Natural killer cell treated with Interleukin-12 subunit alpha and Interleukin-12 subunit beta and Interleukin-15 and Interleukin-18, amount 100 ng/mL, for 72 hours (primary cell): ENCODE data around the gene AXIN2. TPM values are rescaled to one million over a fixed set of nuclear protein-coding genes. Genes with fewer than 3 reads are reported as not detected.
"Not testable (repeated sequence)": the region's sequence is repeated elsewhere in the genome, so short reads cannot be mapped to it uniquely, and the experiment has no call there.

Experiments used
- ATAC-seq, 2 donors: fragments of 150-1000 bp; cut with Tn5 transposase in 1 of 2; sonication (Bioruptor Pico), chemical (Tn5 transposase) in 1 of 2; 2 replicates each; pipeline ENCODE4 v1.10.0; 2021
- DNase-seq: peaks from one replicate; pipeline ENCODE4 v3.0.0; 2022; ENCODE audit warnings: low spot score
- H3K27ac Mint-ChIP-seq, 2 donors: 1 replicate in 1 of 2; 2 replicates in 1 of 2; pipeline ENCODE4 v1.8.0; 2022; ENCODE audit warnings: mixed read lengths in 2 of 2, mild to moderate bottlenecking in 1 of 2, moderate library complexity in 1 of 2
- H3K27me3 Mint-ChIP-seq, 2 donors: 1 replicate in 1 of 2; 2 replicates in 1 of 2; pipeline ENCODE4 v1.8.0; 2022; ENCODE audit warnings: mixed read lengths in 2 of 2
- H3K36me3 Mint-ChIP-seq: one replicate; pipeline ENCODE4 v1.8.0; 2022; ENCODE audit warnings: mixed read lengths
- H3K4me1 Mint-ChIP-seq, 2 donors: 1 replicate in 1 of 2; 2 replicates in 1 of 2; pipeline ENCODE4 v1.8.0; 2022; ENCODE audit warnings: low read depth in 2 of 2, mixed read lengths in 2 of 2, mild to moderate bottlenecking in 1 of 2
- H3K4me3 Mint-ChIP-seq: one replicate; pipeline ENCODE4 v1.8.0; 2022; ENCODE audit warnings: mixed read lengths
- H3K9me3 Mint-ChIP-seq: 2 replicates; pipeline ENCODE4 v1.8.0; 2022; ENCODE audit warnings: mixed read lengths
- total RNA-seq, 2 donors: library from RNA; stranded (reverse); gene quantifications; one replicate each; pipeline ENCODE4 v1.2.3, GENCODE V29; 2022

Gene AXIN2
- total RNA-seq, 2 donors from 2014 or later = 0.55 to 0.95 TPM

DNA sequence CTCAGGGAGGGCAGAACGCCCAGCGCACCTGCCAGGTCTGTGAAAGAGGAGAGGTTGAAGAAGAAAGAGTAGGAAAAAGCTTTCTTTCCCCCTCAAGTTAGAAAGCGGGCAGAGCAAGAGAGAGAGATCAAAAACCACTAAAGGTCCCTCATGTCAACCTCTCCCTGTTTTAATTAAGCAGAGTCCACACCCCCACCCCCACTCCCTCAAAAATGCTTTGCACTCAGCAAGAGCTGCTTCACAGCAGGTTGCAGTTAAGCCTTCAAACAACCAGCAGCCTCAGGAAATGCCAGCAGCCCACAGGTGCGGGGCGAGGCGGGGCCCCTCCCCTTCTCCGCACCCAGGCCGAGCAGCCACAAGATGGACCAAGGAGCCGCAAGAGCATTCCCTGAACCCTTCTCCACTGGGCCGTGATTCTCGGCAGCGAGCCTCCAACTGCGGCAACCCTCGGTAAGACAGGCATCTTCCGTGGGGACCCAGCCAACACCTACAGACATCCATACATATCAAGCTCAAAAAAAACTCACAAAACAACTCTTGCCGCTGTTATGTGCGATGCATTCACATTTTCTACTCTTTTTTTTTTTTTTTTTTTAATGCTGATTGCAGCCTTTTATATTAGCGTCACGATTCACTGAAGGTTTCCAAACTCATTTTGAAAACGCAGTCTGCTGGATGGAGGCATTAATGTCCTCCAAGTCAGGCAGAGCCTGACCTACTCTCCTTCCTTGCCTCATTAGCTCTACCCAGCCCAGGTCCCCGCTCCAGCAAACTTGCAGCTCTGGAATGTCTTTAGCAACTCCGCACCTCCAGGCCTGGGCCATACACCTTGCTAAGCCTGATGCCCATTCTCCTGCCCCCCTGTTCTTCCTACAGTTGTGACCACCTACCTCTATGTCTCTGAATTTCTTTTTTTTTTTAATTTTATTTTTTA lies 66.1 kb downstream of the AXIN2 start:
- Mint-ChIP-seq H3K27ac (no peak overlapping the region), H3K9me3 (no peaks in the 10 kb centered on the region), H3K4me1 (peaks cover 0 to 3% of the 10 kb centered on the region in 2 donors), H3K27me3 (peaks cover 32 to 34% of the 10 kb centered on the region in 2 donors), H3K36me3 (no peaks in the 10 kb centered on the region), H3K4me3 (no peak overlapping the region)
- DNase-seq = peak; percentile 49
- ATAC-seq = no peak

DNA sequence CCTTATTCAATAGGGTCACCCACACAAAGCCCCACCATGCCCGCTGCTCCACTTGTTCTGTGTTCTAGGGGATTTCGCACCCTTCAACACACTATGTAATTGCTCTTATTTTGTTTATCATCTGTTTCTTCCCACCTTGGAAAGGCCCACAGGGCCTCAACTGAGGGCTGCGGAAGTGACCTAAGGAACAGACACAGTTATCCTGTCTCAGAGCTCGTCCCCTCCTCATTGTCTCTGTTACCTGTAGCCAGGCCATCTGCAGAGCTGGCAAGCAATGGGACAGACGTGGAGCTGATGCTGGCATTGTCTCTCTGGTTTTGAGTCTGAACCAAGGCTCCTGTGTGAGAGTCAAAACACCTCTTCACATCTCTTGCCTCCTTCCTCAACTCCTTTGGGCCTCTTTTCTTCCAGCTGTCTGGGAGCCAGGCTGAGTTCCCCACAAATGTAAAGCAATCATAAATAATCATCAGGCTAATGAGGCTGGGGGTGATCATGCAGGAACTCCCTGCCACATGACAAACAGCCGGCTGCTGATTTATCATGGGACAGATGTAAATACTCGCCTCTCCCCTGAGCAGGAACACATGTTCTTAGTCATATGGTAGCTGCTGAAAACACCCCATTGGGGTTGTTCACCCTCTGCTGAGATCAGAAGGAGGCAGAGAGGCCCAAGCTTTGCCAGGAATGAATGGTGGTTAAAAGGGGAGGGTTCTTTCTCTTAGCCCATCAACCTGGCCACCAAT lies 71.9 kb downstream of the AXIN2 start:
- Mint-ChIP-seq H3K36me3 (no peaks in the 10 kb centered on the region), H3K4me3 (no peak overlapping the region), H3K27ac (no peak overlapping the region), H3K4me1 (no peaks in the 10 kb centered on the region), H3K27me3 (peaks cover 13 to 18% of the 10 kb centered on the region in 2 donors), H3K9me3 (no peaks in the 10 kb centered on the region)
- ATAC-seq = no peak
- peak; percentile 10 for DNase-seq

DNA sequence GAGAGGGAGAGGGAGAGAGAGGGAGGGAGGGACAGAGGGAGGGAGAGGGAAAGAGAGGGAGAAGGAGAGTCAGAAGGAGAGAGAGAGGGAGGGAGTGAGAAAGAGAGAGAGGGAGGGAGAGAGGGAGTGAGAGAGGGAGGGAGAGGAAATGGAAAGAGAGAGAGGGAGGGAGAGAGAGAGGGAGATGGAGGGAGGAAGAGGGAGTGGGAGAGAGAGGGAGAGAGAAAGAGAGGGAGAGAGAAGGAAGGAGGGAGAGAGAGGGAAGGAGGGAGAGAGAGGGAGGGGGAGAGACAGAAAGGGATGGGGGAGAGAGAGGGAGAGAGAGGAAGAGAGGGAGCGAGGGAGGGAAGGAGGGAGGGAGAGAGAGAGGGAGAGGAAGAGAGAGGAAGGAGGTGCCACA lies 72.8 kb downstream of the AXIN2 start:
- Mint-ChIP-seq H3K4me3 (no peak overlapping the region), H3K27ac (no peak overlapping the region), H3K36me3 (no peaks in the 10 kb centered on the region), H3K9me3 (no peaks in the 10 kb centered on the region), H3K4me1 (no peaks in the 10 kb centered on the region), H3K27me3 (peaks cover 13 to 18% of the 10 kb centered on the region in 2 donors)
- ATAC-seq (no peak), DNase-seq (no peak)

DNA sequence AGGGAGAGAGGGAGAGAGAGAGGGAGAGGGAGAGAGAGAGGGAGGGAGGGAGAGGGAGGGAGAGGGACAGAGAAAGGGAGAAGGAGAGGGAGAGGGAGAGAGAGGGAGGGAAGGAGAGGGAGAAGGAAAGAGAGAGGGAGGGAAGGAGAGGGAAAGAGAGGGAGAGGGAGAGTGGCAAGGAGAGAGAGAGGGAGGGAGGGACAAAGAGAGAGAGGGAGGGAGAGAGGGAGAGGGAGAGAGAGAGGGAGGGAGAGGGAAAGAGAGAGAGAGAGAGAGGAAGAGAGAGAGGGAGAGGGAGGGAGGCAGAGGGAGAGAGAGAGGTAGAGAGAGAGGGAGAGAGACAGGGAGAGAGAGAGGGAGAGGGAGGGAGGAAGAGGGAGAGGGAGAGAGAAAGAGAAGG lies 73.5 kb downstream of the AXIN2 start:
- Mint-ChIP-seq H3K4me1 (no peaks in the 10 kb centered on the region), H3K27me3 (peaks cover 13 to 22% of the 10 kb centered on the region in 2 donors), H3K36me3 (no peaks in the 10 kb centered on the region), H3K27ac (no peak overlapping the region), H3K9me3 (no peaks in the 10 kb centered on the region), H3K4me3 (no peak overlapping the region)
- ATAC-seq (no peak), DNase-seq (peak; percentile 5)

DNA sequence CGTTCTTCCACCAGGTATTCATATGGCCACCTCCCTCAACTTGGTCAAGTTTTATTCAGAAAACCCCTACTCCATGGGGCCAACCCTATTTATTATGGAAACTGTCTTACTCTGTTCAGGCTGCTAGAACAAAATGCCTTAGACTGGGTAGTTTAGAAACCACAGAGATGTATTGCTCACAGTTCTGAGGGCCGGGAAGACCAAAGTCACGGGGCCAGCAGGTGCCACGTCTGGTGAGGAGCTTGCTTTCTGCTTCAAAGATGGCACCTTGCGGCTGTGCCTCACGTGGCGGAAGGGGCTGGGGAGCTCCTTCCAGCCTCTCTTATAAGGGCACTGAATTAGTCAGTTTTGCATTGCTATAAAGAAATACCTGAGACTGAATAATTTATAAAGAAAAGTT lies 74.3 kb downstream of the AXIN2 start:
- Mint-ChIP-seq H3K27me3 (peaks cover 13 to 22% of the 10 kb centered on the region in 2 donors), H3K9me3 (no peaks in the 10 kb centered on the region), H3K36me3 (no peaks in the 10 kb centered on the region), H3K27ac (no peak overlapping the region), H3K4me1 (no peaks in the 10 kb centered on the region), H3K4me3 (no peak overlapping the region)
- ATAC-seq = no peak
- DNase-seq = peak; percentile 12

DNA sequence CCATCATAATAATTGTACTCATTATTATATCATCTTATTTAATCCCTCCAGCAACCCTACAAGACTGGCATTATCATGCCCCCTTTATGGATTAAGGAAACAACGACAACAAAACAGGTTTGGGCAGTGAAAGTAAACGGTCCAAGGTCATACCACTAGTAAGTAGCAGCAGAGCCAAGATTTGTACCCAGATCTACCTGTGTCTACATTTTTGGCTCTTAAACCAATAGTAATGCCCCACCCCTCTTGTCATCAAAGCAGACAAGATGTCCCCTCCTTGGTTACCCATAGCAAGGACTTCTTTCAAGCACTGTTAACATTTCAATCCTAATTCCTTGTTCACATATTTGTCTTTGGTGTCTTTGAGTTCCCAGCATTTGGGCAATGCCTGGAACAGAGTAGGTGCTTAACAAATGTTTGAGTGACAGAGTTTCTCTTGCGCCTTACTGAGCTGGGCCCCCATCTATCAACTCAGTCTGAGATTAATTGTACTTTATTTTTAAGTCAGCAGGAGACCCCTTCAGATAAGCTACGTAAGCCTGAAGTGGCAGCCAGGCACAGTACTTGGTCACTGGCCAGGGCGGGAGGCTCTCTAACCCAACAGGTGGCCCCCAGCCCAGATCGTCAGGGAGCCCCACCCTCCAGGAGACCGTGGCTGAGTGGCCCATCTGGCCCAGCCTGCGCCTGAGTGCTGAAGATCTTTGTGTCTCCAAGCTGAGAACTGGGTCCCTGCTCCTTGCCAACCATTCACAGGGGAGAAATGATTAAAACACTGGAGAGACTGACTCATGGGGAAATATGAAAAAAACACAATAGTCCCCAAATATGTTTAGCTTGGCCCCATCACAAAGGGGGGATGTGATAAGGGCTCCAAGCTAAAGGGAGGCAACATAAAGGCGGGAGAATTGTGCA lies 75.8 kb downstream of the AXIN2 start:
- Mint-ChIP-seq H3K27me3 (peaks cover 0 to 12% of the 10 kb centered on the region in 2 donors), H3K27ac (no peak overlapping the region), H3K36me3 (no peaks in the 10 kb centered on the region), H3K4me3 (no peak overlapping the region), H3K9me3 (no peaks in the 10 kb centered on the region), H3K4me1 (no peaks in the 10 kb centered on the region)
- DNase-seq = peak; percentile 46
- no peak for ATAC-seq

DNA sequence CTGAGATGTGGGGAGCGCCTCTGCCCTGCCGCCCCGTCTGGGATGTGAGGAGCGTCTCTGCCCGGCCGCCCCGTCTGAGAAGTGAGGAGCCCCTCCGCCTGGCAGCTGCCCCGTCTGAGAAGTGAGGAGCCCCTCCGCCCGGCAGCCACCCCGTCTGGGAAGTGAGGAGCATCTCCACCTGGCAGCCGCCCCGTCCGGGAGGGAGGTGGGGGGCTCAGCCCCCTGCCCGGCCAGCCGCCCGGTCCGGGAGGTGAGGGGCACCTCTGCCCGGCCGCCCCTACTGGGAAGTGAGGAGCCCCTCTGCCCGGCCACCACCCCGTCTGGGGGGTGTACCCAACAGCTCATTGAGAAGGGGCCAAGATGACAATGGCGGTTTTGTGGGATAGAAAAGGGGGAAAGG lies 77.0 kb downstream of the AXIN2 start:
- not testable (repeated sequence) for H3K4me1 Mint-ChIP-seq, H3K27ac Mint-ChIP-seq, H3K9me3 Mint-ChIP-seq, H3K4me3 Mint-ChIP-seq, H3K36me3 Mint-ChIP-seq, ATAC-seq
- peaks cover 0 to 12% of the 10 kb centered on the region in 2 donors for H3K27me3 Mint-ChIP-seq
- peak; percentile 12 for DNase-seq

DNA sequence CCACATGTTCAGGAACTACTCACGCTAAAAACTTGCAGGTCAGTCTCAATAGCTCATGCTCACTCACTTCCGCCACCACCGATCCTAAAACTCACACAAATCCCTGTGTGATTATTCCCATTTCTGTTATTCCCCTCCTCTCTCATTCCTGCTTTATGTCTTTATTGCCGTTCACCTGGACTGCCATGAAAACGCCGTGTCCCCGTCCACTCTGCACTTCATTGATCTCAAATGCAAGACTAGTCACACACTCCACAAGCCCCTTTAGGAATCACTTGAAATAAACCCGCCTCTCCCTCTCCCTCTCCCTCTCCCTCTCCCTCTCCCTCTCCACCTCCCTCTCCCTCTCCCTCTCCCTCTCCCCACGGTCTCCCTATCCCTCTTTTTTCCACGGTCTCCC lies 78.0 kb downstream of the AXIN2 start:
- Mint-ChIP-seq H3K27me3 (peaks cover 0 to 12% of the 10 kb centered on the region in 2 donors), H3K4me3 (no peak overlapping the region), H3K4me1 (no peaks in the 10 kb centered on the region), H3K27ac (no peak overlapping the region), H3K9me3 (no peaks in the 10 kb centered on the region), H3K36me3 (no peaks in the 10 kb centered on the region)
- ATAC-seq (no peak), DNase-seq (peak; percentile 35)

DNA sequence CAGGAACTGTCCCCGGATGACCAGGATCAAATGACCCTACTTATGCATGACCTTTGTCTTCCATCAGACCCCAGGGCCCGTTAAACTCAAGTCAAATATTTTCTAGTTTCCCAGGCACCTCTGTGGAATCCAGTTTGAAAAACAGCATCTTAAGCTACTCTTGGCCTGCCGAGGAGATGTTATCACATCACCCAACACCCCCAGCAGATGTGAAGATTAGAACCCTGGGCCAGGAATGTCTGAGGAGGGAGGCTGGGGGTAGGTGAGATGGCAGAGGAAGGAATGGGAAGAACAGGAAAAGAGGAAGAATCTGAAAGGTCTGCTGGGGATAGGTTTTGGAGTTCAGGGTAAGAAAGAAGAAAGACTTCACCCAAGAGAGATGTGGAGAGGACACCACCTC lies 79.2 kb downstream of the AXIN2 start:
- Mint-ChIP-seq H3K27ac (no peak overlapping the region), H3K9me3 (no peaks in the 10 kb centered on the region), H3K4me1 (no peaks in the 10 kb centered on the region), H3K27me3 (peaks cover 0 to 12% of the 10 kb centered on the region in 2 donors), H3K36me3 (no peaks in the 10 kb centered on the region), H3K4me3 (no peak overlapping the region)
- DNase-seq (no peak), ATAC-seq (no peak)

DNA sequence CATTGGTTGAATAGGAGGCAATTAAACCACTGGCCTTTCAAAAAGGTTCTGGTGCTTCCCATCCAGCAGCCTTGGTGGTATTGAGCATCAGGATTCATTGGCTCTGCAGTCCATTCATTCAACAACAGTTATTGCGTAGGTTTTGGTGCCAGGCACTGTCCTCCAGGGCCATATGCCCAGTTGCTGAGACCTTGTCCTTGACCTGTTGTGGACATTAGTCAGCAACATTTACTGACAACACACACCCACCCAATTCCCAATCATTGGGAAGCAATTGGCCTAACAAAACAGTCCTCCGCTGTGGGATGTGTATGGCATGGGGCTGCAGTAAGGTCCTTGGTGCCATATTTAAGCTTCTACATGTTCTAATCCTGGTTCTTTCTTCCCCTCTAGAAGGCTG lies 82.2 kb downstream of the AXIN2 start:
- H3K4me3 Mint-ChIP-seq = no peak overlapping the region
- H3K4me1 Mint-ChIP-seq = no peaks in the 10 kb centered on the region
- ATAC-seq = no peak
- H3K9me3 Mint-ChIP-seq = no peaks in the 10 kb centered on the region
- H3K36me3 Mint-ChIP-seq = no peaks in the 10 kb centered on the region
- no peak overlapping the region for H3K27ac Mint-ChIP-seq
- DNase-seq = no peak
- H3K27me3 Mint-ChIP-seq = peaks cover 13 to 19% of the 10 kb centered on the region in 2 donors
